Fibroblast of villous mesenchyme (primary cell): ENCODE data around the gene SLC9B2. TPM values are rescaled to one million over a fixed set of nuclear protein-coding genes. Genes with fewer than 3 reads are reported as not detected.
A peak's percentile ranks its signal among the peaks of the same experiment; 100 is the strongest.

Experiments
- DNase-seq: peaks from one replicate; pipeline ENCODE4 v3.0.0-alpha.2; 2010; ENCODE audit warnings: low read depth
- H3K4me3 ChIP-seq: 2 replicates; pipeline ENCODE4 v1.5.1; 2011; ENCODE audit warnings: low read depth, mild to moderate bottlenecking, low read length
- CTCF ChIP-seq: IDR thresholded peaks from 2 replicates; pipeline ENCODE4 v1.5.1; 2012; ENCODE audit warnings: low read depth, mild to moderate bottlenecking, low read length; ENCODE audit not compliant: insufficient read depth
- total RNA-seq: library from RNA; depleted of rRNA; stranded (reverse); fragments of >200 nt; gene quantifications from 2 replicates; pipeline ENCODE4 v1.2.3, GENCODE V29; 2012

SLC9B2 gene
- total RNA-seq, 1 donor: 20.7 TPM

DNA sequence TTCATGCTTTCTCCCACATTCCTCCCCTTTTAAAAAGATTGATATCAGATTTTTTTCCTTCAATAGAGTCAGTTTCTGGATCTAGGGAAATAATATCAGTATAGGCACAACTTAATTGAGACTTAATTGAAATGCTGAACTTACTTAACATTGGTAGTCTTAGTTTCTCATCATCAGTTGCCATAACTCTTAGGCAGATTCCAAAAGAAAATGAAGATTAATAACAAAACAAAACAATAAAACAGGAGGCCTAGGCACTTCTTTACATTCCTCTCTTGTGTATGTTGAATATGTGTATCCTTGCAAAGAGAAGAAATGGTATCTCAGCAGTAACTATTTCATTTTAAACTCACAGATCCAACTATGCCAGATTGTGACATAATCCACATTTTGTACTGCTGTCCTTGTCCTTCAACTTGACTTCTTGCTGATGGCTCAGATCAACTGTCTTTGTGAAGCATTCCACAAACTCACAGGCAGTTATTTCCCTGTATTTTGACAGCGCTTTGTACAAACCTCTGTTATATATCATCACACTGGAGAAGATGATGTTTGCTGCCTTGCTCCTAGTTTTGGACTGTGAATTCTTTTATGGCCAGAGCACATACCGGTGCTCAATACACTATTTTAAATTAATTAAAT lies 9.1 kb upstream of the SLC9B2 start:
- no peak for DNase-seq
- no peak for TF ChIP-seq CTCF
- H3K4me3 ChIP-seq: no peak overlapping the region

DNA sequence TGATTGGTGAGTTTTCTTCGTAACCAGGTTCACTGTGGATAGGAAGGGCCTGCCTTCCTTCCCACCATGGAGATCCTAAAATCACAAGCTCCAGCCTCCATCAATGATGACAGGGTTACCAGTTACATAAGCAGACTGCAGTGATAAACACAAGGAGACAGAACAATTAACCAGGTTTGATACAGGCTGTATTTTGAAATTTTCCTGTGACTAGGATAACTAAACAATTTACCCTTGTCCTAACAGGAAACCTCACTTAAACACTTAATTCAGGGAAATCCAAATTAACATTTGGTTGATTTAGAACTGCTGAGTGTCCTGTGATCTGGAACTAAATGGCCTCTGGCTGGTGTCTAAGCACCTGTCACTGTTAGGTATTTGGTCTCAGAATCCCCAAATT lies 3.1 kb upstream of the SLC9B2 start:
- H3K4me3 ChIP-seq: no peak overlapping the region
- no peak for DNase-seq
- no peak for TF ChIP-seq CTCF

GRCh38 chr4:103075894-103076746 lies 441 bp downstream of the SLC9B2 start:
- peak; percentile 73 for DNase-seq
- peak overlapping the region; percentile 73 for H3K4me3 ChIP-seq
- no peak for TF ChIP-seq CTCF

DNA sequence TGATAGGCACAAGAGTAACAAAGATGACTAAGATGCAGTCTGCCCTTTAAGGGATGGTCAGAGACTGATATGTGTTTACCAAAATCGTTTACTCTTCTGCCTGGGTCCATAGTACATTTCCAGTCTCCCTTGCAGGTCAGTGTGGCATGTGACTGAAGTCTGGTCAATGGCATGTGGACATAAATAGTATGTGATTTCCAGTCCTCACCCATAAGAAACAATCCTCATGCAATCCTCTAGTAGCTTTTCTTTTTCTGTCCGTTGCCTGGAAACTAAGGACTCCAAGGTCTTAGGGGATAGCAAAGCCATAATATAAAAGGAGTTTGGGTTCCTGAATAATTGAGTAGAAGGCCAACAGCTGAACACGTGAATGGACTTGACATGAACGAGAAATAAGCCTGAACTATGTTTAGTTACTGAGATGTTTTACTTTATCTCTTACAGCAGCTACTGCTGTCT lies 1.1 kb downstream of the SLC9B2 start:
- no peak for TF ChIP-seq CTCF
- peak; percentile 31 for DNase-seq
- H3K4me3 ChIP-seq: peak overlapping the region; percentile 73

DNA sequence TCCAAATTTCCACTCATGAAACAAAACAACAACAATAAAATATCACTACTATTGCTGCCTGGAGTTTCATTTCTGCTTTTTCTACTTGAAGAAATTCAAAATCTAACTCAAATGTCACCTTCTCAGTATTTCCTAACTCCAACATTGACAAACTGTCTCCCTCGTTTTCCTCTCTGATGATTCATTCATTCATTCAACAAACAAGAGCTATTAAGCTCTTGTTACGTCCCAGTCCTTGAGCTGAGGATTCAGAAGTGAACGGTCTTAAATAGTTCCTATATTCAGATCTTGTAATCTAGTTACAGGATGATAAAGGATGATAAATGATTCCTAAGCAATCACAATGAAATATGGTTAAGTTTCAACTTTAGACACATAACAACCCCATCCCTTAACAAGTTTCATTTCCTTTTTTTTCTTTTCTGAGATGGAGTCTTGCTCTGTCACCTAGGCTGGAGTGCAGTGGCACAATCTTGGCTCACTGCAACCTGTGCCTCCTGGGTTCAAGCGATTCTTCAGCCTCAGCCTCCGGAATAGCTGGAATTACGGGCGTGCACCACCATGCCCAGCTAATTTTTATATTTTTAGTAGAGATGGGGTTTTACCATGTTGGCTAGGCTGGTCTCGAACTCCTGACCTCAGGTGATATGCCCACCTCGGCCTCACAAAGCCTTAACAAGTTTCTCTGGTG lies 1.7 kb downstream of the SLC9B2 start:
- TF ChIP-seq CTCF: no peak
- H3K4me3 ChIP-seq: no peak overlapping the region
- peak; percentile 18 for DNase-seq

GRCh38 chr4:103073792-103074438 lies 2.6 kb downstream of the SLC9B2 start:
- TF ChIP-seq CTCF: no peak
- no peak overlapping the region for H3K4me3 ChIP-seq
- no peak for DNase-seq
